Measurements from ENCODE around the gene INMT.

The INMT gene

DNA sequence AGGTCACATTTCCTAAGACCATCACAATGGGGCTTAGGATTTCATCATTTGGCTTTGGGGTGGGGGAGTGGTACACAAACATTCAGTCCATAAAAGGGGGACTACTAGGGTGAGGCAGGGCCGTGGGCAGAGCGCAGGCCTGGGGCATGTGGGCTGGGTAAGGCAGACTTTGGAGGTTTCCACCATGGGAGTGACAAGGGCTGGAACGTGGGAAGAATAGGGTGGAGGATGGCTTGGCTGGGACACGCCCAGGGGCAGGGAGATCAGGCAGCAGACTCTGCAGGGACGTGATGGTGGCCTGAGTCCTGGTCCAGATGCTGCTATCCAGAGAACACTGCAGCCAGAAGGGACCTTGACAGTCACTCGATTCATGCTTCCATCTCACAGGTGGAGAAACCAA is 45.0 kb upstream of the INMT start:
- no peak overlapping the region for H3K4me3 ChIP-seq (ENCODE audit: low read depth, low read length)
- peaks cover 7% of the 10 kb centered on the region for H3K4me1 ChIP-seq
- no peaks in the 10 kb centered on the region for H3K27me3 ChIP-seq
- TF ChIP-seq, protein P1, sequence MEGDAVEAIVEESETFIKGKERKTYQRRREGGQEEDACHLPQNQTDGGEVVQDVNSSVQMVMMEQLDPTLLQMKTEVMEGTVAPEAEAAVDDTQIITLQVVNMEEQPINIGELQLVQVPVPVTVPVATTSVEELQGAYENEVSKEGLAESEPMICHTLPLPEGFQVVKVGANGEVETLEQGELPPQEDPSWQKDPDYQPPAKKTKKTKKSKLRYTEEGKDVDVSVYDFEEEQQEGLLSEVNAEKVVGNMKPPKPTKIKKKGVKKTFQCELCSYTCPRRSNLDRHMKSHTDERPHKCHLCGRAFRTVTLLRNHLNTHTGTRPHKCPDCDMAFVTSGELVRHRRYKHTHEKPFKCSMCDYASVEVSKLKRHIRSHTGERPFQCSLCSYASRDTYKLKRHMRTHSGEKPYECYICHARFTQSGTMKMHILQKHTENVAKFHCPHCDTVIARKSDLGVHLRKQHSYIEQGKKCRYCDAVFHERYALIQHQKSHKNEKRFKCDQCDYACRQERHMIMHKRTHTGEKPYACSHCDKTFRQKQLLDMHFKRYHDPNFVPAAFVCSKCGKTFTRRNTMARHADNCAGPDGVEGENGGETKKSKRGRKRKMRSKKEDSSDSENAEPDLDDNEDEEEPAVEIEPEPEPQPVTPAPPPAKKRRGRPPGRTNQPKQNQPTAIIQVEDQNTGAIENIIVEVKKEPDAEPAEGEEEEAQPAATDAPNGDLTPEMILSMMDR (IDR thresholded peaks at IDR 0.05; ENCODE audit: low read depth, low read length), result no peak
- no peaks in the 10 kb centered on the region for H3K36me3 ChIP-seq
- no peaks in the 10 kb centered on the region for H3K9me3 ChIP-seq
- DNase-seq, result no peak

DNA sequence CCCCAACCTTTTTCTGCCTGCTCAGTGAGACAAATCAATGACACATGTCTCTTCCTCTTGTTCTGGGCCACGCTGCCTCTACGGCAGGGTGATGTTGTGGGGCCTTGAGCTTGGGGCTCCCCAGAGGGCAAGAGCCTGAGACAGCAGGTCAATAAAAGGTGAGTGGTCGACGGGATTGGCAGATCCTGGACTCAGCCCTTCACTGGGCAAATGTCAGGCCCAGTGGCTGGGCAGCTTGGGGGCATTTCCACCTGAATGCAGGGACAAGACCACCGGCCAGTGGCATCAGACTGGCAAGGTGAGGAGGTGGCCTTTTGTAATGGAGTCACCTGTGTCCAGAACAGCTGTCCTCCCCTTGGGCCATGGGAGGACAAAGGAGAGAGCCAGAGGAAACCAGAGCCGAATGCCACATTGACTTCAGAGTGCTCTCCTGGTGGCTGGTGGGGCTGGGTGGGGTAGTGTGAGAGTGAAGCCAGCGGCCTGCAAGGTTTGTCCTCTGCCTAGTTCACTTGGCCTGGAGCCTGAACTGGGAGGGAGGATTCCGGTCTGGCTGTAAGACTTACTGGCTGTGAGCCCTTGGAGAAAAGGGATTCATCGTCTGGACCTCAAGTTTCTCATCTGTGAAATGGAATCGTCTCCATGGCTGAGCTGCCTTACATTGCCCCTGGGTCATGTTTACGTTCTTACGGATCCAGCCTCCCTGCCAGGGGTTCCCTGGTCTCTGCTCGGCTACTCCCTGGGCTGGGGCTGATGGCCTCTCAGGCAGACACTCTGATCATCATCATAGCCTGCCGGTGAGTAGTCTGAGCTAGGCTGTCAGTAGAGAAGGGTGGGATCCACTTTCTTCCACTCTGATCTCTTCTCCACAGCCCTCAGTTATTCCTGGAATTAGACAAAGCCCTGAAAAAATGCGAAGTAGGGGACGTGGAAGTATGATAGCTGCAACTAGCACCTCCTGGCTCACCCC is 44.3 kb upstream of the INMT start:
- Histone ChIP-seq H3K4me3 (ENCODE audit: low read depth, low read length) (no peak overlapping the region), H3K4me1 (peaks cover 7% of the 10 kb centered on the region), H3K27me3 (no peaks in the 10 kb centered on the region), H3K9me3 (no peaks in the 10 kb centered on the region), H3K36me3 (no peaks in the 10 kb centered on the region)
- TF ChIP-seq, protein P1 (IDR thresholded peaks at IDR 0.05; ENCODE audit: low read depth, low read length), result no peak
- DNase-seq, result no peak

DNA sequence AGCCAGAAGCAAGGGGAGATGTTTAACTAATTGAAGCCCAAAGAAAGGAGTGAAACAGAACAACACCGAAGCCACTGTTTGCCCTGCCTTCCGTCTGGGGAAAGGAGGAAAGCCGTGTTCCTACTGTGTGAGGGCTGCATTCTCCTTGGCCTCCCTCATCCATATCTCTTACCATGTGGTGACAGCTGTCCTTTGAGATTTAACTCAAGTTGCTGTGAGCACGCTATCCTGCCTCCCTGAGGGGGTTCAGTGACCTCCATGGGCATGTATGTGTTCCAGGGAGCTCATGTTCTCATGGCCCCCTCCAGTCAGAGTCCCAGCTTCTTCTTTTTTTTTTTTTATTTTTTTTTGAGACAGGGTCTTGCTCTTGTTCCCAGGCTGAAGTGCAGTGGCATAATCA is 43.5 kb upstream of the INMT start:
- H3K27me3 ChIP-seq, result no peaks in the 10 kb centered on the region
- TF ChIP-seq, protein P1 (IDR thresholded peaks at IDR 0.05; ENCODE audit: low read depth, low read length), result no peak
- DNase-seq, result no peak
- no peaks in the 10 kb centered on the region for H3K36me3 ChIP-seq
- no peak overlapping the region for H3K4me3 ChIP-seq (ENCODE audit: low read depth, low read length)
- H3K4me1 ChIP-seq, result peaks cover 3% of the 10 kb centered on the region
- no peaks in the 10 kb centered on the region for H3K9me3 ChIP-seq

DNA sequence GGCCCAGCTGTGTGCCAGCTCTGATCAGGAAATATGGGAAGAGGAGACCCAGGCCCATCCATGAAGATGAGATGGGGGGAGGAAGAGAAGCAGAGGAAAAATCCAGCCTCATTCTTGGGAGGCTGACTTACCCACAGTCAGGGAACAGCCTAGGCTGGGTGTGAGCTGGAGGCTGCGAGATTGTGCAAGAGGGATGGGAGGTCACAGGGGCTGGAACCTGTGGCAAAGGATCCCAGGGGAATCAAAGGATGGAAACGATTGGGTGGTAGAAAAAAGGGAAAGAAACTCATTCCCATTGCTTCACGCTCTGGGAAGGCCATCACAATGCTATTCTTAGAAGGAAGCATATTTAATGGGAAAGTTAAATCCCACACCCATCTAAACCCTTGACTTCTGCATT is 43.0 kb upstream of the INMT start:
- Histone ChIP-seq H3K36me3 (no peaks in the 10 kb centered on the region), H3K4me3 (ENCODE audit: low read depth, low read length) (no peak overlapping the region), H3K27me3 (no peaks in the 10 kb centered on the region), H3K9me3 (no peaks in the 10 kb centered on the region), H3K4me1 (no peaks in the 10 kb centered on the region)
- DNase-seq, result no peak
- TF ChIP-seq, protein P1 (IDR thresholded peaks at IDR 0.05; ENCODE audit: low read depth, low read length), result no peak

DNA sequence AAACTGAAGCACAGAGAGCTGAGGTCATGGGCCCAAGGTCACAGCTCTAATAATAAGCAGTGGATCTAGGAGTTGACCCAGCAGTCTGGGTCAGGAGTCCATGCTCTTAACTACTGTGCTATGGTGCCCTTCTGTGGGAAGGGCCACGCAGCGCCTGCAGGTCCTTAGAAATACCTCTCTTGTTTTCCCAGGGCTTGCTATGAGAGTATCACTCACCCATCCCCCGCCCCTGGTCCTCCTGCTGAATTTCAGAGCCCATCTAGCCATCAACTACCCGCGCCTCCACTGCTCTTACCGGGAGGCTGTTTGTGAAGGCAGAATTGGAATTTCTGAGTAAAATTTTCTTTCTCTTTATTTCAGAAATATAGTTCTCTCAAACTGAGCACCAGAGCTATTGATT is 42.4 kb upstream of the INMT start:
- Histone ChIP-seq H3K27me3 (no peaks in the 10 kb centered on the region), H3K4me1 (no peaks in the 10 kb centered on the region), H3K9me3 (no peaks in the 10 kb centered on the region), H3K36me3 (no peaks in the 10 kb centered on the region), H3K4me3 (ENCODE audit: low read depth, low read length) (no peak overlapping the region)
- TF ChIP-seq, protein P1 (IDR thresholded peaks at IDR 0.05; ENCODE audit: low read depth, low read length), result no peak
- no peak for DNase-seq

DNA sequence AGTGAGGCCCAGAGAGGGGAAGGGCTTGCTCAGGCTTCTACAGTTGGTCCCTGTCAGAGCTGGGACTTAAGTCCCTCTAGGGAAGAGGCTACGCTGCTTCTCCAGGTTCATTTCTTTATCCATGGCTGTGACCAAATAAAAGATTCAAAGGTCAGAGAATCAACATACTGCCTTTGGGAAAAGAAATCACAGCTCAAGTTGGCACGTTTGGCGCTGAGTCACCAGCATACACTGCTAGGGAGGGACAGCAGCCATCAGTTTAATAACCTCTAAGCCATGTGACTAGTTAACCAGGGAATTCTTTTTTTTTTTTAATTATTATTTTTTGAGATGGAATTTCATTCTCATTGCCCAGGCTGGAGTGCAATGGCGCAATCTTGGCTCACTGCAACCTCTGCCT is 41.3 kb upstream of the INMT start:
- no peaks in the 10 kb centered on the region for H3K9me3 ChIP-seq
- H3K4me1 ChIP-seq, result no peaks in the 10 kb centered on the region
- H3K27me3 ChIP-seq, result no peaks in the 10 kb centered on the region
- TF ChIP-seq, protein P1 (IDR thresholded peaks at IDR 0.05; ENCODE audit: low read depth, low read length), result no peak
- no peak overlapping the region for H3K4me3 ChIP-seq (ENCODE audit: low read depth, low read length)
- no peaks in the 10 kb centered on the region for H3K36me3 ChIP-seq
- DNase-seq, result no peak
